ENCODE measurements around the gene AUTS2. TPM values are rescaled to one million over a fixed set of nuclear protein-coding genes. Genes with fewer than 3 reads are reported as not detected.

Gene AUTS2
- total RNA-seq, 1 experiment from 2014 or later, result 256 TPM

DNA sequence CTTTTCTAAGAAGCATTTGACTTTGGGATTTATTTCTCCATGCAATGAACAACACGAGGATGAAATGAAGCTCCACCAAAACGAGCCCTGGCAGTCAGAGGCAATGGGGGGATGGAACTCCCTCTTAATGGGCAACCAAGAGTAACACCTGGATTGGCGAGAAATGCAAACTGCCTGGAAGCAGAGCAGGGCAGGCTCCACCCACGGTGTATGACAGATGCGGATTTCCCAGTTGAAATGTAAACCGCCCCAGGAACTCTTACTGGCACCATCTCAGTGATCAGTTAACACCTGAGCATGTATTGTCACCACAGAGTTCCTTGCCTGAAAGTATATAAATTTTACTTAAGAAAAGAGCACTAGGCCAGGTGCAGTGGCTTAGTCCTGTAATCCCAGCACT, 47.3 kb upstream of the AUTS2 start:
- no peak overlapping the region for H2AFZ ChIP-seq (ENCODE audit: low read length)
- H3K4me2 ChIP-seq (ENCODE audit: insufficient read depth, insufficient read length, low read length), result no peak overlapping the region
- no peaks in the 10 kb centered on the region for H3K79me2 ChIP-seq (ENCODE audit: insufficient read depth, low read length)
- no peak overlapping the region for H3K18ac ChIP-seq (ENCODE audit: insufficient read length, low read depth, low read length)
- no peaks in the 10 kb centered on the region for H3K36me3 Mint-ChIP-seq (ENCODE audit: insufficient read depth in 1 of 3, low read depth in 3 of 3)
- no CpG with 5 or more reads among the region's 6 CpGs for WGBS (ENCODE audit: extremely low coverage, insufficient read length, low lambda C conversion rate)
- H3K9ac ChIP-seq (ENCODE audit: extremely low read depth, insufficient read length, low read length), result no peak overlapping the region
- no peak overlapping the region for H4K8ac ChIP-seq (replicated peaks; ENCODE audit: insufficient read length, low read depth, low read length)
- no peak overlapping the region for H4K5ac ChIP-seq (ENCODE audit: insufficient read length, low read depth, low read length)
- H2BK120ac ChIP-seq (ENCODE audit: low read depth, low read length, poor library complexity, severe bottlenecking), result no peak overlapping the region
- no peak overlapping the region for H2BK5ac ChIP-seq (ENCODE audit: insufficient read length, low read length)
- H3K4me1 Mint-ChIP-seq, result no peaks in the 10 kb centered on the region
- H2AK5ac ChIP-seq (ENCODE audit: insufficient read length, low read length), result no peak overlapping the region
- TF ChIP-seq, protein P1, sequence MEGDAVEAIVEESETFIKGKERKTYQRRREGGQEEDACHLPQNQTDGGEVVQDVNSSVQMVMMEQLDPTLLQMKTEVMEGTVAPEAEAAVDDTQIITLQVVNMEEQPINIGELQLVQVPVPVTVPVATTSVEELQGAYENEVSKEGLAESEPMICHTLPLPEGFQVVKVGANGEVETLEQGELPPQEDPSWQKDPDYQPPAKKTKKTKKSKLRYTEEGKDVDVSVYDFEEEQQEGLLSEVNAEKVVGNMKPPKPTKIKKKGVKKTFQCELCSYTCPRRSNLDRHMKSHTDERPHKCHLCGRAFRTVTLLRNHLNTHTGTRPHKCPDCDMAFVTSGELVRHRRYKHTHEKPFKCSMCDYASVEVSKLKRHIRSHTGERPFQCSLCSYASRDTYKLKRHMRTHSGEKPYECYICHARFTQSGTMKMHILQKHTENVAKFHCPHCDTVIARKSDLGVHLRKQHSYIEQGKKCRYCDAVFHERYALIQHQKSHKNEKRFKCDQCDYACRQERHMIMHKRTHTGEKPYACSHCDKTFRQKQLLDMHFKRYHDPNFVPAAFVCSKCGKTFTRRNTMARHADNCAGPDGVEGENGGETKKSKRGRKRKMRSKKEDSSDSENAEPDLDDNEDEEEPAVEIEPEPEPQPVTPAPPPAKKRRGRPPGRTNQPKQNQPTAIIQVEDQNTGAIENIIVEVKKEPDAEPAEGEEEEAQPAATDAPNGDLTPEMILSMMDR (conservative IDR thresholded peaks at IDR 0.05), result no peak
- no peaks in the 10 kb centered on the region for H3K23me2 ChIP-seq (ENCODE audit: insufficient read length, low read depth, low read length, poor library complexity, severe bottlenecking)
- H3K23ac ChIP-seq (ENCODE audit: insufficient read length, low read depth, low read length), result no peak overlapping the region
- no peaks in the 10 kb centered on the region for H3K4me1 ChIP-seq (ENCODE audit: insufficient read depth, low read length)
- no peak overlapping the region for H3K4ac ChIP-seq (ENCODE audit: low read depth, low read length)
- no peak overlapping the region for H3K14ac ChIP-seq (ENCODE audit: insufficient read depth, low read length)
- H4K20me1 ChIP-seq (ENCODE audit: control insufficient read depth, insufficient read depth, insufficient read length), result no peaks in the 10 kb centered on the region
- no peak overlapping the region for H3K56ac ChIP-seq (ENCODE audit: insufficient read length, low read depth, low read length)
- H3K27me3 ChIP-seq (ENCODE audit: insufficient read depth, low read length), result no peaks in the 10 kb centered on the region
- no peak overlapping the region for H3K4me3 Mint-ChIP-seq
- H3K27ac Mint-ChIP-seq, result no peak overlapping the region
- H2BK12ac ChIP-seq (ENCODE audit: insufficient read length, low read depth, low read length), result no peak overlapping the region
- H2BK15ac ChIP-seq (ENCODE audit: low read depth, low read length), result no peak overlapping the region
- H3K27me3 Mint-ChIP-seq (ENCODE audit: low read depth), result peaks cover 6% of the 10 kb centered on the region
- H4K91ac ChIP-seq (ENCODE audit: insufficient read length, low read depth, low read length), result no peak overlapping the region
- no peak for DNase-seq
- no peaks in the 10 kb centered on the region for H3K9me3 Mint-ChIP-seq
- H3K27ac ChIP-seq (ENCODE audit: insufficient read length, low read depth, low read length), result no peak overlapping the region
- no peaks in the 10 kb centered on the region for H3K79me1 ChIP-seq (ENCODE audit: insufficient read depth, low read depth, low read length, poor library complexity, severe bottlenecking)
- H2BK20ac ChIP-seq (ENCODE audit: low read depth, low read length, poor library complexity, severe bottlenecking), result no peak overlapping the region
- H3T11ph ChIP-seq (ENCODE audit: low read length), result no peak overlapping the region
- H3K9me3 ChIP-seq (ENCODE audit: control insufficient read depth, low read depth, low read length), result no peaks in the 10 kb centered on the region

Data from H9 (cell line).